ACHN (cell line): Measurements from ENCODE around the gene ENPP3.
A peak's percentile ranks its signal among the peaks of the same experiment; 100 is the strongest.
"Not testable (repeated sequence)": the region's sequence is repeated elsewhere in the genome, so short reads cannot be mapped to it uniquely, and the experiment has no call there.

Experiments
- DNase-seq: peaks from one replicate; pipeline ENCODE4 v3.0.0-alpha.2; 2015
- in situ Hi-C: cut with HindIII; loops from 2 replicates; pipeline ENCODE4 v1.10.0; 2017; ENCODE audit warnings: low sequenced_read_pairs, low pct_ligation_motif_present, low pct_unique_long_range_greater_than_20kb

Gene ENPP3

DNA sequence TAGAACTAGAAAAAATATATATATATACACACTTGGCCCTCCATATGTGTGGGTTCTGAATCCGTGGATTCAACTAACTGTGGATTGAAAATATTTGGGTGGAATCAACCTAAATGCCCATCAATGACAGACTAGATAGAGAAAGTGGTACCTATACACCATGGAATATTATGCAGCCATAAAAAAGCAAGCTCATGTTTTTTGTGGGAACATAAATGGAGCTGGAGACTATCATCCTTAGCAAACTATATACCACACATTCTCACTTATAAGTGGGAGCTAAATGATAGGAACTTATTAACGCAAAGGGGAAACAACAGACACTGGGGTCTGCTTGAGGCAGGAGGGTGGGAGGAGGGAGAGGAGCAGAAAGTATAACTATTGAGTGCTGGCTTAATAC is 36.1 kb downstream of the ENPP3 start:
- DNase-seq = no peak
- in situ Hi-C loops = no loop called here

DNA sequence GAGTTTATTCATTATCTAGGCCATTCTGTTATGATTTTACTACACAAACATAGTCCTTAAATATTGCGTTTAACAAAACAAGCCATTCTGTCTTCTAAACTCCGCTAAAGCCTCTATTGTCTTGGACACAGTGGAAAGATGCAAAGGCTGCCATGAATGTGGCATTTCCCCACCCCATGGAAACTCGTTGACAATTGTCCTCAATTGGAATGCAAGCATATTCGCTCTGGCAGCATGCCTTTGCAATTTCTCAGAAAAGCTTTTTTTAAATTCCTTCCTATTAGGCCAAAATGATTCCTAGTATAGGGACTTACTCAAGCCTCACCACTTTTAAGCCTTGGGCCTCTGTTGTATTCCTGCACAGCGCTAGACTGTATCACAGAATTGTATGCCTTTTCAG is 41.3 kb downstream of the ENPP3 start:
- DNase-seq = no peak
- in situ Hi-C loops = no loop called here

DNA sequence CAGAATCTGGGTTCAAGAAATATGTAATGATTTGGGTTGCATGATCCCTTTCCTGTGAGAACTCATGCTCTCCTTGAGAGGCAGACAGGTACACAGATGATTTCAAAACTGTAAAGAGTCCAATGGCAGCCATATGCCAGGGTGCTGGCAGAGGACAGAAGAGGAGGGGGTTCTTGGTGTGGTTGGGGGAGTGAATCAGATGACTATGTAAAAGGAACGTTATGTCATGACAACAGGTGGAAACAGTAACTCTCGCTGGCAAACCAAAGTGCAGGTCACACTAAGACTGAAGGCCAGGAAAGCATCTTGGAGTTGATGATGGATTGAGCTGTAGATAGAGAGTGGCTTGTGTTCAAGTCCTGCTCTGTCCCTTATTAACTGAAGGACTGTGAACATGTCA is 43.8 kb downstream of the ENPP3 start:
- no peak for DNase-seq
- in situ Hi-C loops = no loop called here

DNA sequence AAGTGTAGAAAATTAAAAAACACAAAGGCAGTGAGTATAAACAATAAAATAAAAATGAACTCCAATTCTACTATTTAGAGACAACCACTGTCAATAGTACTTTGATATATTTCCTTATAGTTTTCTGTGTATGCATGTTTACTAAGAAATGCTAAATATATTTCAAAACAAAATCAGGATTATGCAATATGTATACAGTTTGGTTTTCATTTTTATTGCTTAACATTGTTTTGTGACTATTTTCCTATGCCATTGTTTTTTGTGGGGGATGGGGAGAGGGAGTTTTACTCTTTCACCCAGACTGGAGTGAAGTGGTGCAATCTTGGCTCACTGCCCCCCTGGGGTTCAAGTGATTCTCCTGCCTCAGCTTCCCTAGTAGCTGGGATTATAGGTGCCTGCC is 44.5 kb downstream of the ENPP3 start:
- in situ Hi-C loops = no loop called here
- DNase-seq = no peak

DNA sequence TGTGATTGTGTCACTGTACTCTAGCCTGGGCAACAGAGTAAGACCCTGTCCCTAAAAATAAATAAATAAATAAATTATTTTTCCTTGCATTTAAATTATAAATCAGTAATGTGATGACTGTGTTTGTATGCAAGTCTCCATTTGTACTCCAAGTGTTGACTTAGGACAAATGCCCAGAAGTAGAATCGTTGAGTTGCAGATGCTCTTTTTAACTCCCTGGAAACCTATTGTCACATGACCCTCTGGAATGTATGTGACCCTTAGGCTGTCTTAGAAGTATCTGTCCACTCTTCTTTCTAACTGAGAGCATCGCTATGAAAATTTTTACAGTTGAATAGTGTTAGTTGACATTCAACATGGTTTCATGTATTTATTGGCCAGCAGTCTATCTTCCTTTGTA is 45.3 kb downstream of the ENPP3 start:
- no peak for DNase-seq
- in situ Hi-C loops = no loop called here

DNA sequence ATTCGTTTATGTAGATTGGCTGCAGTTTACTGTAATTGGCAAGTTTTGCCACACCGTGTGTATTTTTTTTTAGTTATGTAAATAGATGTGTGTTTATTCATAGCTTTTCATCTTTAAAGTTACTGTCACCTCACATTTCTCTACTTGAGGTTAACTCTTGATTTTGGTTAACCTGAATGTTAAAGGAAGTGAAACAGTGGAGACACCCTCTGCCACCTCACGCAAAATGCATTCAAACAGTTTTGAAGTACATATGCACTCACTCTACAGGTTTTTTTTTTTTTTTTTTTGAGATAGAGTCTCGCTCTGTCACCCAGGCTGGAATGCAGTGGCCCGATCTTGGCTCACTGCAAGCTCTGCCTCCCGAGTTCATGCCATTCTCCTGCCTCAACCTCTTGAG is 46.4 kb downstream of the ENPP3 start:
- no peak for DNase-seq
- in situ Hi-C loops = no loop called here

DNA sequence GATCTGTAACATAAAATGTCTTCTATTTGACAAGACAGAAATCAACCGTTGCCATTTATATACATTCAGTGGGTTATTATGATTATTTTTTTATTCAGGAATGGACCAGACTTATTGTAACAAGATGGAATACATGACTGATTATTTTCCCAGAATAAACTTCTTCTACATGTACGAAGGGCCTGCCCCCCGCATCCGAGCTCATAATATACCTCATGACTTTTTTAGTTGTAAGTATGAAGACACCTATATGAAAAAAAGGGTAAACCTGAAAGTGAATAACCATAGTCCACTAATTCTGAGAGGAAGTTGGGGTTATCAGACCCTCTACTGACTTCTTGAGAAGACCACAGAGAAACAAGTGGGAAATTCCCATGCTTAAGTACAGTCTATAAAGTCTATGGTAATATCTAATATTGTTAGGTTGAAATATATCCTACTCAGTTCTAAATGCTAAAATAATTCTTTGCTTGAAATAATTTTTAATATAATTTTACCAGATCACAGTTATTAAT is 48.2 kb downstream of the ENPP3 start:
- no peak for DNase-seq
- in situ Hi-C loops = no loop called here

DNA sequence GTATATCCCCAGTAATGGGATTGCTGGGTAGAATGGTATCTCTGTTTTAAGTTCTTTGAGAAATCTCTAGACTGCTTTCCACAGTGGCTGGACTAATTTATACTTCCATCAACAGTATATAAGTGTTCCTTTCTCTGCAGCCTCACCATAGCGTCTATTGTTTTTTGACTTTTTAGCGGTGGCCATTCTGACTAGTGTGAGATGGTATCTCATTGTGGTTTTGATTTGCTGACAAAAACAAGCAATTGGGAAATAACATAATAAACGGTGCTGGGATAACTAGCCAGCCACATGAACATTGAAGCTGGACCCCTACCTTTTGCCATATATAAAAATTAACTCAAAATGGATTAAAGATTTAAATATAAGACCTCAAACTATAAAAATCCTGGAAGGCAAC is 49.9 kb downstream of the ENPP3 start:
- in situ Hi-C loops = no loop called here
- no peak for DNase-seq

DNA sequence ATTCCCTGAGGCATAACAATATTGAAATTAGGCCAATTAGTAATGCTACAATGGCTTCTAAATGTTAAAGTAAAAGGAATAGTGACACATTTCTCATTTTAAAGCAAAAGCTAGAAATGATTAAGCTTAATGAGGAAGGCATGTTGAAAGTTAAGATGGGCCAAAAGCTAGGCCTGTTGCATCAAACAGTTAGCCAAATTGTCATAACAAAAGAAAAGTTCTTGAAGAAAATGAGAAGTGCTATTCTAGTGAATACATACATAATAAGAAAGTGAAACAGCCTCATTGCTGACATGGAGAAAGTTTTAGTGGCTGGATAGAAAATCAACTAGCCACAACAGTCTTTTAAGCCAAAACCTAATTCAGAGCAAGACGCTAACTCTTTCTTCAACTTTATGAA is 51.2 kb downstream of the ENPP3 start:
- in situ Hi-C loops = no loop called here
- no peak for DNase-seq

DNA sequence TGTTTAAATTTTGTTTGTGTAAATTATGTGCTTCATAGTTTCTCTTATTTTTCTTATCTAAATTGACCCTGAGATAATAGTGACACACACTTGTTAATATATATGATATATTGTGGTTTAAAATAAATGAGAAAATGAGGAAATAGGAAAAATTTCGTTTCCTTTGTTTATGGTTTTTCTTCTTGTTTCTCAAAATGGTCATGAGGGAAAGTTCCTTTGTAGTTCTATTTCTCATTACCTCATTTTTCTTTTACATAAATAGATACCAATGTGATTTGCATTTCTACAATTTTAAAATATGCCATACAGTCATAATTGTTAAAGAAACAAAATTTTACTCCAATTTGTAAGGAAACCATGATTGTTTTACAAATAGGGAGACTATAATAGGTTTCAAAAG is 54.9 kb downstream of the ENPP3 start:
- in situ Hi-C loops = no loop called here
- DNase-seq = no peak

DNA sequence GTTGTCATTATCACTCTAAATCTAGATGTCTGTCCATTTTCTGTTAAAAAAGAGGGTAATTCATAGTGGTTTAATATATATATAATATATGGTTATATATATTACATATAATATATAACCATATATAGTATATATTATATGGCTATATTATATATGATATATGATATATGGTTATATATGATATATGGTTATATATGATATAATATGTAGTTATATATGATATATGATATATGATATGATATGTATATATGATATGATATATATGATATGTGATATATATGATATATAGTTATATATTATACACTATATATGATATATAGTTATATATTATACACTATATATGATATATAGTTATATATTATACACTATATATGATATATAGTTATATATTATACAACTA is 55.5 kb downstream of the ENPP3 start:
- in situ Hi-C loops = no loop called here
- DNase-seq = no peak

DNA sequence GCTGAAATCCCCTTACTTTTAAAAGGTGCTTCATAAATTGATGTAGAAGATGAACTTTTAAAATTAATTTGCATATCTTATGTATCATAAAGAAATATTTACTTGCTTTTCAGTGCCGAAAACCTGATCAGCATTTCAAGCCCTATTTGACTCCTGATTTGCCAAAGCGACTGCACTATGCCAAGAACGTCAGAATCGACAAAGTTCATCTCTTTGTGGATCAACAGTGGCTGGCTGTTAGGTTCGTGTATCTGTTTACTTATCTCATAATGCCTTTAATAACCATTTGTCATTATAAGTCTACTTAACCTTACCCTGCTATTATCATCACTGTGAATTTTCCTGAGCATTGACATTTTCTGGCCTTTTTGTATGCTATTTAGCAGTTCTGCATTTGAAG is 56.3 kb downstream of the ENPP3 start:
- no peak for DNase-seq
- in situ Hi-C loops = no loop called here

DNA sequence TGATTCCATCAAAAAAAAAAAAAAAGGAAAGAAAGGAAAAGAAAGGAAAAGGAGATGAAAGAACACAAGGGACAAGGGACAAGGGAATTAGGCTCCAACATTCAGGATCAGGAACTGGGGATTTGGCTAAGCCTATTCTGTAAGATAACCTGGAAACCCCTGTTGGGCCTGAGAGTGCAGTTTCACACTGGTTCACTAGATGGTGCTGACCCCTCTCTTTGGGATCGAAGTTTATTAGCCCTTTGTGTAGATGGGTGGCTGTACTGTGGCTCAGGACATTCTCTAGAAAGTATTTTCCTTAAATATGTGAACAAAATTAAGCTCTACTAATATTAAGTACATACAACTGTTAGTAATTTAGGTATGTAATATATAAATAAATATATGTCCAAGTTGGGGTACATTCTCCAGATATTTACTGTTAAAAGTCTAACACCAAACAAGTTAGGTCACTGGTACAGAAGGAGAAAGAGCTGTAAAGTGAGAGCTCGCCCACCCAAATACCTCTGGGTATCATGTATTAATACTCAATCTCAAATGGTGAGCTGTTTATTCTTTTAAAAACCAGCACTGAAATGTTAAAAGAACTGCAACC is 57.8 kb downstream of the ENPP3 start:
- DNase-seq = peak; percentile 63
- in situ Hi-C loops = no loop called here

DNA sequence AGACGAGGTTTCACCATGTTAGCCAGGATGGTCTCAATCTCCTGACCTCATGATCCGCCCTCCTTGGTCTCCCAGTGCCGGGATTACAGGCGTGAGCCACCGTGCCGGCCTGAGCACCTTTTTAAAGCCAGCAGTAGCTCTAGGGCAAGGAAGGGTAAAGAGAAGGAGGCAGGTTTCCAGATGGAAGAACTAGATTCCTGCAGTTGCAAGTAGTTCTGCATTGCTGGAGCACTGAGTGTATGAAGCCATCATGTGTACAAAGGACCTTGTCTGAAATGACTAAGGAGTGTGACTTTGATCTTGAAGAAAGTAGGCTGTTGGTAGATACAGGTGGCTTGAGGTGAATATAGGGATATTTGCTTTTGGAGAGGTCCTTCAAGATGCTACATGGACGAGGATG is 59.9 kb downstream of the ENPP3 start:
- in situ Hi-C loops = no loop called here

DNA sequence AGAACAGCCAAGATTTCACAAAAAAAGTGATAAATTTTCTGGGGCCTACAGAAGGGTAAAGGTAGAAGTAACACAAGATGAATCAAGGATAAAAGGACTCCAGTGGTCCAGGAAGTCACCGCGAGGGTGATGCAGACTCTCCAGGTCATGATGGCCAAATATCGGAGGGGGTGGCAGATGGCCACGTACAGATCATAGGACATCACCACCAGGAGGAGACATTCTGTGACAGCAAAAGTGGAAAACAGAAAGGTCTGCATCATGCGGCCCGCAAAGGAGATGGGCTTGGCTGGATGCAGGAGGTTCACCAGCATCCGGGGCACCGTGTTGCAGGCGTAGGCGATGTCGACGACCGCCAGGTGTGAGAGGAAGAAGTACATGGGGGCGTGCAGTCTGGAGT is 63.7 kb downstream of the ENPP3 start:
- DNase-seq, in situ Hi-C loops: not testable (repeated sequence)

More for the DNA sequence above, 59.9 kb downstream of the ENPP3 start:
- DNase-seq = no peak

DNA sequence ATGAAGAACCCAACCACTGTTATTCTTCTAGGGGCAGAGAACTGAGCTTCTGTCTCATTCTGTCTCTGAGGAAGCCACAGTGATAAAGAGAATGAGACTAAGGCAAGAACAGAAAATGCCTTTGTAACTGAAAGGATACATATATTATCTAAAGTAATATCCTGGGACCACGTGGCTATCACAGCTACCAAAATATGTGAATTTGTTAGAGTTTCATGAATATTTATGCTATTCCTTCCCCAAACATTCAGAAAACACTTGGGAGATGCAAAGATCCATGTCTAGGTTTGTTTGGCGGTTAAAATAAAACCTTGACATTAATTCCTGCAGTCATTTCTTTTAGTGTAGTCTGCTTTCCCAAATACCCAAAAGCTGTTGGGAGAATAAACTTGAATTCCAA is 66.8 kb downstream of the ENPP3 start:
- DNase-seq, in situ Hi-C loops: not testable (repeated sequence)

DNA sequence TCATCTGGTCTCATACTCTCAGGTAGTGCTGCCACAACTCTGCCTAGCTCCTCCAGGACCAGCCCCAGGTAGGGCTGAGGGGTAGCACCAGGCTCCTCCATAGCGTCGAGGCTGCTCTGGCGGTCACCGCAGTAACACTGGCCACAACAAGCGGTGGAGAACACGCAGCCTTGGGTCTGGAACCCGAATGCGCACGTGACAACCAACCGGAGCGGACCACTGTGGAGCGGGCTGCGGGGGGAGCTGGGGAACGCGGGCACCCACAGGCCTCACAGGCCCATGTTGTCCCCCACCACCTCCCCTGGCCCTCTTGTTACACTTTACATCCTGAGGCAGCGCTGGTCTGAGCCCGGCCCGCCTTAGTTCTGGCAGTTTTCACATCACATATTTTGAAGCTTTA is 73.8 kb downstream of the ENPP3 start, which contains the start of gene CTAGE9:
TSS of gene CTAGE9 (minus strand) at position 101 of the 400 bp plus-strand sequence. CDS start at position 101, 0 bp downstream.
- DNase-seq, in situ Hi-C loops: not testable (repeated sequence)

DNA sequence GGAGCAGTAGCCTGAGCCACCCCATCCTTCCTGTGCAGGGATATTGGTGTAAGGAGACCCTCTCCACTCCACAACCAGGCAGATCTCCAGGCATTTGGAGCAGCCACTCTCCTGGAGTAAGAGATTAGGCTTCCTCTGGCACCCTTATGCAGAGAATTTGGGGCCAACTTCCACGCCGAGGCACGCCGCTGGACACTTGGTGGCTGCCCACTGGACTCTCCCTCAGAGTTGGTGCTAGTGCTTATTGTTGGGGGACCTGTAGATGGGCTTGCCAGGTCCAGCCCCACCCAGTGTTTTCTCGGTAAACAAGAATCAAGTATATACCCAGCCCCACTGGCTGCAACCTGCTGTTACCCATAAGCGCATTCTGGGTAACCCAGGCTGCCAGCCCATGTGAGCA is 78.5 kb downstream of the ENPP3 start:
- DNase-seq, in situ Hi-C loops: not testable (repeated sequence)

DNA sequence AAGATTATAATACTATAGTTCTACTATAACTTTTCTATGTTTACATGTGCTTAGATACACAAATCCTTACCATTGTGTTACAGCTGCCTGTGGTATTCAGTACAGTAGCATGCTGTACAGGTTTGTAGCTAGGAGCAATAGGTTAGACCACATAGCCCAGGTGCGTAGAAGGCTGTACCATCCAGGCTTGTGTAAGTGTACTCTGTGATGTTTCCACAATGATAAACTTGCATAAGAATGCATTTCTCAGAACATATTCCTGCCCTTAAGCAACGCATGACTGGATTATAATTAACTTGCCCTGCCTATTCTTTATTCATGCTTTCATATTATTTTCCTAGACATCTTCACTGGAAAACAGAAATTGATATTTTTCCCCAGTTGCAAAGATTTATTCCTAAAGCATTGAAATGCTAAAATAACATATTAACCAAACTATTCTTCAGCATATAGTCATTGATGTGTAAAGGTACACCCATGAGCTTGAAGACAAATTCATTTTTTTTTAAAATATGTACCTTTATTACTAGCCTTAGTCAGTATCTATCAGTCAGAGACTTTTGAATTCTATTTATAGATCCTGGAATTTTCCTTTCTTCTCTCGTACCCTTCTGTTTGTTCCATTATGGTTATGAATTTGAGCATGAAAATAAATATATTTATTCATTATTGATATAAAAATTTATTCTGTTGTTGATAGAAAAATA is 80.9 kb downstream of the ENPP3 start:
- DNase-seq = no peak
- in situ Hi-C loops = no loop called here

DNA sequence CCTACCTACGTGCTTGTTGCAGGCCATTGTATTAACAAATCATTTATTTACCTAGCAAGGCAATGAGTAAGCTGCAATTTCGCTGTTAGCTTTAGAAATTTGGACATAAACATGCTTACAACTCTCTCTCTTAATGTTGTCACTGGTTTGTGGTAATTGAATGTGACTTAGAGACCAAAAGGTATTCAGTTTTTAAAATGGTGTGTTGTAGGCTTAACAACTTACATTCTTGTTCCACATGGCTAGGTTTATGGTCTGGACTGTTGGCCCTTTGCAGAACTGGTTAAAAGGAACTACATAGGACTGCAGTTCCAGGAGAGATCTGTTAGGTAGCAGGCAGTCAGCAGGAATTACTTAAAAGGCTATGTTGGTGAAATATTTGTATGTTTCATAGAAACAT is 84.1 kb downstream of the ENPP3 start:
- in situ Hi-C loops = no loop called here
- DNase-seq = peak; percentile 4
